ENCODE data around the gene PELI2. TPM values are rescaled to one million over a fixed set of nuclear protein-coding genes. Genes with fewer than 3 reads are reported as not detected.

Gene PELI2
- total and polyA plus RNA-seq, 2 donors from 2014 or later: 5.2 to 27.6 TPM

GRCh38 chr14:56094076-56094475 lies 24.1 kb upstream of the PELI2 start:
- no peak overlapping the region for H3K27ac ChIP-seq (ENCODE audit: low read depth in 2 of 2, low read length in 2 of 2)
- intact Hi-C loops (cut with DNase I): no loop called here
- no peak overlapping the region for H3K4me3 ChIP-seq (ENCODE audit: low read length in 3 of 3)
- H3K9me3 ChIP-seq (ENCODE audit: control insufficient read depth in 2 of 3, insufficient read depth in 1 of 3, low read length in 3 of 3): no peaks in the 10 kb centered on the region
- H3K9ac ChIP-seq (ENCODE audit: low read length in 3 of 3): no peak overlapping the region
- no peaks in the 10 kb centered on the region for H3K36me3 ChIP-seq (ENCODE audit: control insufficient read depth in 2 of 3, insufficient read depth in 3 of 3, low read length in 3 of 3)
- FAIRE-seq (no peak), DNase-seq (no peak)
- peaks cover 0 to 3% (median 0%) of the 10 kb centered on the region in 3 donors for H3K4me1 ChIP-seq (ENCODE audit: control insufficient read depth in 2 of 3, insufficient read depth in 2 of 3, low read depth in 1 of 3, low read length in 3 of 3)
- no peaks in the 10 kb centered on the region for H3K27me3 ChIP-seq (ENCODE audit: control insufficient read depth, insufficient read depth, low read length)
- TF ChIP-seq CTCF (IDR thresholded peaks at IDR 0.05; ENCODE audit: borderline replicate concordance, extremely low read depth, insufficient read depth): no peak

- Histone ChIP-seq H3K9me3 (ENCODE audit: control insufficient read depth in 2 of 3, insufficient read depth in 1 of 3, low read length in 3 of 3) (no peaks in the 10 kb centered on the region), H3K36me3 (ENCODE audit: control insufficient read depth in 2 of 3, insufficient read depth in 3 of 3, low read length in 3 of 3) (no peaks in the 10 kb centered on the region), H3K27ac (ENCODE audit: low read depth in 2 of 2, low read length in 2 of 2) (no peak overlapping the region), H3K9ac (ENCODE audit: low read length in 3 of 3) (no peak overlapping the region), H3K27me3 (ENCODE audit: control insufficient read depth, insufficient read depth, low read length) (no peaks in the 10 kb centered on the region), H3K4me3 (ENCODE audit: low read length in 3 of 3) (no peak overlapping the region), H3K4me1 (ENCODE audit: control insufficient read depth in 2 of 3, insufficient read depth in 2 of 3, low read depth in 1 of 3, low read length in 3 of 3) (peaks cover 0 to 10% (median 4%) of the 10 kb centered on the region in 3 donors)
- FAIRE-seq: no peak
- no peak for TF ChIP-seq CTCF (IDR thresholded peaks at IDR 0.05; ENCODE audit: borderline replicate concordance, extremely low read depth, insufficient read depth)
- intact Hi-C loops (cut with DNase I): no loop called here
- DNase-seq: no peak
These were observed 20.2 kb upstream of the PELI2 start for GRCh38 chr14:56098021-56098420.

- Histone ChIP-seq H3K9me3 (ENCODE audit: control insufficient read depth in 2 of 3, insufficient read depth in 1 of 3, low read length in 3 of 3) (no peaks in the 10 kb centered on the region), H3K27me3 (ENCODE audit: control insufficient read depth, insufficient read depth, low read length) (no peaks in the 10 kb centered on the region), H3K9ac (ENCODE audit: low read length in 3 of 3) (no peak overlapping the region), H3K4me3 (ENCODE audit: low read length in 3 of 3) (no peak overlapping the region), H3K27ac (ENCODE audit: low read depth in 2 of 2, low read length in 2 of 2) (no peak overlapping the region), H3K36me3 (ENCODE audit: control insufficient read depth in 2 of 3, insufficient read depth in 3 of 3, low read length in 3 of 3) (no peaks in the 10 kb centered on the region), H3K4me1 (ENCODE audit: control insufficient read depth in 2 of 3, insufficient read depth in 2 of 3, low read depth in 1 of 3, low read length in 3 of 3) (peaks cover 0 to 10% (median 4%) of the 10 kb centered on the region in 3 donors)
- FAIRE-seq: no peak
- DNase-seq: no peak
- TF ChIP-seq CTCF (IDR thresholded peaks at IDR 0.05; ENCODE audit: borderline replicate concordance, extremely low read depth, insufficient read depth): no peak
- intact Hi-C loops (cut with DNase I): no loop called here
These were observed 19.0 kb upstream of the PELI2 start for GRCh38 chr14:56099081-56099797.

Data from kidney (tissue), 14 donors.